ENCODE results near the gene MEF2C. TPM values are rescaled to one million over a fixed set of nuclear protein-coding genes. Genes with fewer than 3 reads are reported as not detected.

Gene MEF2C
- total RNA-seq, 1 experiment from 2014 or later: 13.0 TPM

DNA sequence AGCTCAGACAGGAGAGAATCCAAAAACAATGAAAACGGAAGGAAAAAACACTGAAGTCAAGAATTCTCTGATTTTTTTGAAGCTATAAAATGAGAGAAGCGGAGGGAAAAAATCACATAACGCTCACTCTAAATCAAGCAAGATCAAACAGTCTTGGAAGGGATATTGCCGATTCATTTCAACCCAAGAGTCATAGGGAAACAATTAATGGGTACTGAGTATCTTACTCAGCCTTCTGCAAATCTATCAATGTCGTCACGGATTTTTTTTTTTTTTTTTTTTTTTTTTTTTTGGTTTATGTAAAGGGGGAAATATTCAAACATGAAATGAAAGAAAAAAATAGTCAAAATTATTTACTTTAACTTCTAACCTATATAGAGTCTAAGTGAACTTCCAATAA is 9.5 kb downstream of the MEF2C start:
- Histone ChIP-seq H4K20me1 (ENCODE audit: insufficient read depth) (no peaks in the 10 kb centered on the region), H2AFZ (ENCODE audit: low read depth, low read length, poor library complexity, severe bottlenecking) (no peak overlapping the region), H3K4me2 (ENCODE audit: low read length) (no peak overlapping the region), H3K4me1 (ENCODE audit: control insufficient read depth in 1 of 2, insufficient read depth in 2 of 2, low read length in 2 of 2) (peaks cover 8% of the 10 kb centered on the region in 2 experiments), H3K9me3 (ENCODE audit: control insufficient read depth in 1 of 2, insufficient read depth in 1 of 2, low read depth in 1 of 2, low read length in 2 of 2) (no peaks in the 10 kb centered on the region), H3K79me2 (ENCODE audit: insufficient read depth, low read length) (no peaks in the 10 kb centered on the region; the same call in 1 of the 2 replicates), H3K4me3 (replicated peaks in 1 of 2; ENCODE audit: low read depth in 1 of 2, low read length in 2 of 2) (no peak overlapping the region), H3K9ac (ENCODE audit: low read length) (no peak overlapping the region), H3K27ac (ENCODE audit: low read depth, low read length) (no peak overlapping the region), H3K36me3 (ENCODE audit: control insufficient read depth in 1 of 2, insufficient read depth in 2 of 2, low read length in 2 of 2) (no peaks in the 10 kb centered on the region), H3K9me2 (ENCODE audit: insufficient read depth) (no peaks in the 10 kb centered on the region), H3K27me3 (ENCODE audit: insufficient read depth, low read length) (no peaks in the 10 kb centered on the region)
- ATAC-seq (no peak), DNase-seq (ENCODE audit: low read depth, low spot score) (no peak)
- TF ChIP-seq ZFX (IDR thresholded peaks at IDR 0.05) (no peak), EGR1 (IDR thresholded peaks at IDR 0.05; ENCODE audit: low read depth) (no peak), ZNF274 (IDR thresholded peaks at IDR 0.05; ENCODE audit: low read depth, low read length) (no peak), ELF1 (IDR thresholded peaks at IDR 0.05; ENCODE audit: borderline replicate concordance, low read depth) (no peak), SP1 (IDR thresholded peaks at IDR 0.05; ENCODE audit: low read depth) (no peak), EZH2 (IDR thresholded peaks at IDR 0.05) (no peak), POLR2AphosphoS5 (IDR thresholded peaks at IDR 0.05; ENCODE audit: low read depth, low read length) (no peak), YY1 (IDR thresholded peaks at IDR 0.05; ENCODE audit: extremely low read depth, insufficient replicate concordance, low read depth, low read length) (no peak)
- TF ChIP-seq, protein P1, sequence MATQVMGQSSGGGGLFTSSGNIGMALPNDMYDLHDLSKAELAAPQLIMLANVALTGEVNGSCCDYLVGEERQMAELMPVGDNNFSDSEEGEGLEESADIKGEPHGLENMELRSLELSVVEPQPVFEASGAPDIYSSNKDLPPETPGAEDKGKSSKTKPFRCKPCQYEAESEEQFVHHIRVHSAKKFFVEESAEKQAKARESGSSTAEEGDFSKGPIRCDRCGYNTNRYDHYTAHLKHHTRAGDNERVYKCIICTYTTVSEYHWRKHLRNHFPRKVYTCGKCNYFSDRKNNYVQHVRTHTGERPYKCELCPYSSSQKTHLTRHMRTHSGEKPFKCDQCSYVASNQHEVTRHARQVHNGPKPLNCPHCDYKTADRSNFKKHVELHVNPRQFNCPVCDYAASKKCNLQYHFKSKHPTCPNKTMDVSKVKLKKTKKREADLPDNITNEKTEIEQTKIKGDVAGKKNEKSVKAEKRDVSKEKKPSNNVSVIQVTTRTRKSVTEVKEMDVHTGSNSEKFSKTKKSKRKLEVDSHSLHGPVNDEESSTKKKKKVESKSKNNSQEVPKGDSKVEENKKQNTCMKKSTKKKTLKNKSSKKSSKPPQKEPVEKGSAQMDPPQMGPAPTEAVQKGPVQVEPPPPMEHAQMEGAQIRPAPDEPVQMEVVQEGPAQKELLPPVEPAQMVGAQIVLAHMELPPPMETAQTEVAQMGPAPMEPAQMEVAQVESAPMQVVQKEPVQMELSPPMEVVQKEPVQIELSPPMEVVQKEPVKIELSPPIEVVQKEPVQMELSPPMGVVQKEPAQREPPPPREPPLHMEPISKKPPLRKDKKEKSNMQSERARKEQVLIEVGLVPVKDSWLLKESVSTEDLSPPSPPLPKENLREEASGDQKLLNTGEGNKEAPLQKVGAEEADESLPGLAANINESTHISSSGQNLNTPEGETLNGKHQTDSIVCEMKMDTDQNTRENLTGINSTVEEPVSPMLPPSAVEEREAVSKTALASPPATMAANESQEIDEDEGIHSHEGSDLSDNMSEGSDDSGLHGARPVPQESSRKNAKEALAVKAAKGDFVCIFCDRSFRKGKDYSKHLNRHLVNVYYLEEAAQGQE (IDR thresholded peaks at IDR 0.05; ENCODE audit: low read depth): no peak
- TF ChIP-seq, protein P2, sequence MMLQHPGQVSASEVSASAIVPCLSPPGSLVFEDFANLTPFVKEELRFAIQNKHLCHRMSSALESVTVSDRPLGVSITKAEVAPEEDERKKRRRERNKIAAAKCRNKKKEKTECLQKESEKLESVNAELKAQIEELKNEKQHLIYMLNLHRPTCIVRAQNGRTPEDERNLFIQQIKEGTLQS (IDR thresholded peaks at IDR 0.05): no peak
- TF ChIP-seq, protein P3, sequence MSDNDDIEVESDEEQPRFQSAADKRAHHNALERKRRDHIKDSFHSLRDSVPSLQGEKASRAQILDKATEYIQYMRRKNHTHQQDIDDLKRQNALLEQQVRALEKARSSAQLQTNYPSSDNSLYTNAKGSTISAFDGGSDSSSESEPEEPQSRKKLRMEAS (IDR thresholded peaks at IDR 0.05): no peak
- RAD21 ChIA-PET (ENCODE audit: low non-redundant PET in 1 of 2, low total read pairs in 2 of 2, uncharacterized antibody in 2 of 2, unreplicated experiment in 2 of 2): no interaction called here
- CTCF ChIA-PET: no interaction called here
- intact Hi-C loops (cut with micrococcal nuclease): no loop called here
- BruUV-seq (replicated peaks): no TSS peak
- POLR2A ChIA-PET: interaction anchor here (0.9 kb wide), 1 partner anchor 10 kb away, joined by 3 read pairs; the partner anchor contains the start of gene MEF2C
